K562 (cell line): ENCODE measurements around the gene ASF1B. TPM values are rescaled to one million over a fixed set of nuclear protein-coding genes. Genes with fewer than 3 reads are reported as not detected.

Source experiments
- ATAC-seq: fragments of 200-7000 bp; cut with Tn5 transposase; 3 replicates; pipeline ENCODE4 v1.9.1; 2020; ENCODE audit warnings: moderate library complexity
- BruUV-seq: library from RNA; stranded (reverse); fragments of 400-500 nt; replicated peaks from 2 replicates; lab custom pipeline; 2021; lab: Mats Ljungman, UMichigan
- CTCF ChIA-PET: fragments of 300-600 bp; formaldehyde crosslinking; extraction: SDS; loops from one replicate; lab custom pipeline; 2021; ENCODE audit warnings: low intra/inter-chr PET ratio; lab: Yijun Ruan, JAX
- POLR2A ChIA-PET: fragments of 300-600, 350-650 bp; sonication (Branson Sonifier 250); formaldehyde crosslinking; extraction: SDS; loops from one replicate; lab custom pipeline; 2021; ENCODE audit warnings: antibody characterized with exemption, inconsistent platforms; lab: Yijun Ruan, JAX
- DNase-seq, 4 experiments: peaks; one replicate each; pipeline versions ENCODE4 v3.0.0 to v3.0.0-alpha.2; 2011 to 2018; ENCODE audit warnings: low spot score in 3 of 4, mixed read lengths in 3 of 4; ENCODE audit errors: extremely low read depth in 1 of 4
- FAIRE-seq: peaks from 2 replicates; lab custom pipeline; 2011; peaks lifted over from hg19 to GRCh38; lab: Jason Lieb, UNC
- H2AFZ ChIP-seq: 2 replicates; pipeline ENCODE4 v1.6.0; 2011; ENCODE audit warnings: low read depth, low read length, control low read depth, inconsistent platforms
- H3K27ac ChIP-seq: fragments of 200-600 bp; 3 replicates; pipeline ENCODE4 v1.8.0; 2011; ENCODE audit warnings: low read depth, mild to moderate bottlenecking, control low read depth, inconsistent platforms, low read length, moderate library complexity, mixed read lengths; ENCODE audit errors: extremely low read depth
- H3K27me3 ChIP-seq, 2 experiments: fragments of 300-600 bp in 1 of 2; 2 replicates in 1 of 2; 3 replicates in 1 of 2; pipeline versions ENCODE4 v1.6.0 to v1.8.0; 2011; ENCODE audit warnings: inconsistent platforms in 2 of 2, low read length in 2 of 2, mild to moderate bottlenecking in 1 of 2, mixed read lengths in 1 of 2, moderate library complexity in 1 of 2; ENCODE audit not compliant: control insufficient read depth in 2 of 2, insufficient read depth in 2 of 2
- H3K36me3 ChIP-seq: fragments of 300-600 bp; 3 replicates; pipeline ENCODE4 v1.8.0; 2011; ENCODE audit warnings: mild to moderate bottlenecking, low read length, inconsistent platforms; ENCODE audit not compliant: control insufficient read depth, insufficient read depth
- H3K4me1 ChIP-seq, 2 experiments: fragments of 200-600 bp in 1 of 2; replicated peaks in 1 of 2; 2 replicates in 1 of 2; 3 replicates in 1 of 2; pipeline versions ENCODE4 v1.5.1 to v1.8.0; 2011; ENCODE audit warnings: inconsistent platforms in 2 of 2, low read length in 2 of 2, mild to moderate bottlenecking in 1 of 2, mixed read lengths in 1 of 2, moderate library complexity in 1 of 2; ENCODE audit not compliant: control insufficient read depth in 2 of 2, insufficient read depth in 2 of 2
- H3K4me2 ChIP-seq: 2 replicates; pipeline ENCODE4 v1.6.1; 2011; ENCODE audit warnings: low read length, control low read depth, inconsistent platforms, mixed read lengths; ENCODE audit not compliant: insufficient read depth
- H3K4me3 ChIP-seq: fragments of 200-600 bp; sonication (generic), shearing (Covaris generic); 2 replicates; pipeline ENCODE4 v1.5.1; 2016; ENCODE audit warnings: control low read depth, inconsistent platforms
- H3K79me2 ChIP-seq: fragments of 200-600 bp; 3 replicates; pipeline ENCODE4 v1.8.0; 2011; ENCODE audit warnings: low read length, inconsistent platforms; ENCODE audit not compliant: control insufficient read depth, insufficient read depth
- H3K9ac ChIP-seq, 2 experiments: 2 replicates each; pipeline versions ENCODE4 v1.6.0 to v1.6.1; 2011; ENCODE audit warnings: low read depth in 2 of 2, low read length in 2 of 2, control low read depth in 1 of 2, inconsistent platforms in 1 of 2, mild to moderate bottlenecking in 1 of 2, mixed read lengths in 1 of 2; ENCODE audit not compliant: insufficient read depth in 1 of 2
- H3K9me1 ChIP-seq: one replicate; pipeline ENCODE4 v1.6.0; 2011; ENCODE audit warnings: inconsistent platforms, mild to moderate bottlenecking, low read length, moderate library complexity; ENCODE audit not compliant: control insufficient read depth, insufficient read depth
- H3K9me3 ChIP-seq: replicated peaks from 2 replicates; pipeline ENCODE4 v1.5.1; 2011; ENCODE audit warnings: low read depth, low read length, inconsistent platforms; ENCODE audit not compliant: control insufficient read depth, insufficient read depth
- H4K20me1 ChIP-seq: replicated peaks from 2 replicates; pipeline ENCODE4 v1.6.1; 2011; ENCODE audit warnings: low read length, inconsistent platforms, mixed read lengths; ENCODE audit not compliant: control insufficient read depth, insufficient read depth
- POLR2G ChIP-seq: fragments of 200-400 bp; formaldehyde crosslinking; IDR thresholded peaks from 2 replicates; pipeline ENCODE4 v1.6.1; 2017; ENCODE audit warnings: low read depth, mild to moderate bottlenecking, antibody characterized with exemption, low read length, moderate library complexity
- RBM17 ChIP-seq: fragments of 200-400 bp; formaldehyde crosslinking; IDR thresholded peaks from 2 replicates; pipeline ENCODE4 v1.6.1; 2017; ENCODE audit warnings: low read depth, mild to moderate bottlenecking, low read length, borderline replicate concordance
- RBM22 ChIP-seq: fragments of 200-400 bp; formaldehyde crosslinking; IDR thresholded peaks from 2 replicates; pipeline ENCODE4 v1.6.1; 2018; ENCODE audit warnings: low read length, low read depth; ENCODE audit not compliant: poor library complexity, severe bottlenecking
- SMAD1 ChIP-seq: fragments of 150-350 bp; IDR thresholded peaks from 2 replicates; pipeline ENCODE4 v1.6.1; 2014; ENCODE audit warnings: low read length, low read depth; ENCODE audit not compliant: partially characterized antibody
- THAP7 ChIP-seq: fragments of 250-450 bp; sonication (Bioruptor Pico); IDR thresholded peaks from 2 replicates; pipeline ENCODE4 v1.5.0; 2021
- ZBTB33 ChIP-seq: sonication (generic); formaldehyde crosslinking; IDR thresholded peaks from 2 replicates; pipeline ENCODE4 v1.8.1; 2023; ENCODE audit warnings: mild to moderate bottlenecking, missing genetic modification reagents
- WGBS: fragments of 100-300 bp; shearing (Covaris generic); methylation state at CpG from one replicate; pipeline ENCODE4 v1.1.6; 2016; ENCODE audit warnings: low coverage, mixed read lengths; ENCODE audit not compliant: insufficient coverage; ENCODE audit errors: missing lambda C conversion rate; 5-methylcytosine and 5-hydroxymethylcytosine counted together
- in situ Hi-C: fragments of 300-500 bp; cut with MboI; formaldehyde crosslinking; loops from 4 replicates; pipeline ENCODE4 v1.15.0; 2018; ENCODE audit warnings: inconsistent platforms, mixed read lengths
- intact Hi-C: fragments of 100-400 bp; cut with micrococcal nuclease; formaldehyde crosslinking; loops from 2 replicates; pipeline ENCODE4 v1.14.2; 2022
- polyA plus RNA-seq, 8 experiments: library from polyadenylated mRNA; depleted of rRNA in 4 of 8; stranded (reverse) in 5 of 8; unstranded in 3 of 8; fragments of >200 nt; fragmentation: Nextera tagmentation in 2 of 8; fragmentation: Illumina TruSeq in 1 of 8; extraction: Ambion mirVana in 2 of 8; extraction: Trizol in 1 of 8; gene quantifications; 2 replicates each; pipeline versions ENCODE4 v1.2.1 to v1.2.3, GENCODE V29; 2011 to 2014; ENCODE audit warnings: inconsistent platforms in 1 of 8, missing spikeins in 1 of 8
- total RNA-seq, 7 experiments: library from RNA; depleted of rRNA in 6 of 7; stranded (reverse); fragments of >200 nt in 6 of 7; fragmentation: Illumina TruSeq in 2 of 7; extraction: Trizol in 2 of 7; gene quantifications; 2 replicates each; pipeline versions ENCODE4 v1.2.1 to v1.2.3, GENCODE V29; 2011 to 2021; ENCODE audit warnings: low replicate concordance in 1 of 7

The ASF1B gene
- total and polyA plus RNA-seq, 9 of the 15 experiments (the other 6 are each of a cell fraction or from before 2014, with no cell fraction given), result 6.0 to 69.4 (median 53.3) TPM

- Histone ChIP-seq H3K4me2 (no peak overlapping the region), H3K9me3 (no peaks in the 10 kb centered on the region), H3K79me2 (no peaks in the 10 kb centered on the region), H4K20me1 (no peaks in the 10 kb centered on the region; the same call in none of the 2 replicates), H3K27me3 (no peaks in the 10 kb centered on the region), H2AFZ (no peak overlapping the region), H3K4me3 (no peak overlapping the region), H3K4me1 (peaks cover 0 to 42% of the 10 kb centered on the region in 2 experiments; a peak in 2 of 5 replicates), H3K9me1 (no peaks in the 10 kb centered on the region), H3K9ac (no peak overlapping the region), H3K36me3 (peaks cover 11% of the 10 kb centered on the region; the same call in 2 of the 3 replicates), H3K27ac (no peak overlapping the region)
- in situ Hi-C loops (no loop called here), intact Hi-C loops (no loop called here)
- ATAC-seq, result no peak
- TF ChIP-seq RBM17, result no peak
- TF ChIP-seq RBM22, result peak; percentile 11
- CTCF ChIA-PET, result no interaction called here
- BruUV-seq, result no TSS peak
- DNase-seq, result no peak
- 65% methylated on average over 2 of the region's 11 CpGs for WGBS
- POLR2A ChIA-PET, result interaction anchor here (0.6 kb wide), 2 partner anchors 12 to 539 kb away, joined by 3 read pairs; no protein-coding TSS in a partner anchor
- no peak for FAIRE-seq
Measured at GRCh38 chr19:14164082-14164481, 27.7 kb upstream of the ASF1B start.

GRCh38 chr19:14162871-14163297 is 26.5 kb upstream of the ASF1B start:
- peak; percentile 99 for TF ChIP-seq ZBTB33 (CRISPR knock-in tag)
- TF ChIP-seq SMAD1, result no peak
- TF ChIP-seq THAP7 (CRISPR knock-in tag), result no peak
- TF ChIP-seq POLR2G, result peak; percentile 64
- TF ChIP-seq RBM22, result peak; percentile 74
- no peak for ATAC-seq
- BruUV-seq, result no TSS peak
- no peak overlapping the region for H3K9ac ChIP-seq
- ChIA-PET CTCF (no interaction called here), POLR2A (no interaction called here)
- no peak overlapping the region for H3K4me2 ChIP-seq
- DNase-seq, result no peak
- H3K27ac ChIP-seq, result no peak overlapping the region
- no peak overlapping the region for H3K4me3 ChIP-seq
- intact Hi-C loops, result no loop called here
- FAIRE-seq, result no peak
- in situ Hi-C loops, result no loop called here
- H3K9me1 ChIP-seq, result no peaks in the 10 kb centered on the region
- WGBS, result 98% methylated on average over 34 of the region's 38 CpGs
- peaks cover 21% of the 10 kb centered on the region; the same call in 2 of the 3 replicates for H3K36me3 ChIP-seq
- no peak overlapping the region for H2AFZ ChIP-seq
- H4K20me1 ChIP-seq, result no peaks in the 10 kb centered on the region; the same call in none of the 2 replicates
- H3K27me3 ChIP-seq, result no peaks in the 10 kb centered on the region
- peaks cover 0 to 39% of the 10 kb centered on the region in 2 experiments; a peak in 2 of 5 replicates for H3K4me1 ChIP-seq
- no peaks in the 10 kb centered on the region for H3K9me3 ChIP-seq
- no peaks in the 10 kb centered on the region for H3K79me2 ChIP-seq
